ENCODE measurements around the gene PRKCZ.

Gene PRKCZ

GRCh38 chr1:2100780-2101108 is 50.5 kb downstream of the PRKCZ start:
- H3K27me3 ChIP-seq (ENCODE audit: control insufficient read depth, insufficient read depth, low read length), result no peaks in the 10 kb centered on the region
- TF ChIP-seq CTCF (IDR thresholded peaks at IDR 0.05), result no peak
- no peak overlapping the region for H3K4me2 ChIP-seq (ENCODE audit: low read length)
- H3K9ac ChIP-seq, result no peak overlapping the region
- H3K27ac ChIP-seq, result no peak overlapping the region
- no peak overlapping the region for H2AFZ ChIP-seq
- H3K4me3 ChIP-seq (ENCODE audit: low read depth, low read length), result no peak overlapping the region
- H3K36me3 ChIP-seq (ENCODE audit: control insufficient read depth, insufficient read depth, low read length), result no peaks in the 10 kb centered on the region
- H3K79me2 ChIP-seq, result no peaks in the 10 kb centered on the region
- H3K4me1 ChIP-seq, result no peaks in the 10 kb centered on the region
- no peaks in the 10 kb centered on the region for H3K9me3 ChIP-seq (ENCODE audit: control insufficient read depth, low read length)

DNA sequence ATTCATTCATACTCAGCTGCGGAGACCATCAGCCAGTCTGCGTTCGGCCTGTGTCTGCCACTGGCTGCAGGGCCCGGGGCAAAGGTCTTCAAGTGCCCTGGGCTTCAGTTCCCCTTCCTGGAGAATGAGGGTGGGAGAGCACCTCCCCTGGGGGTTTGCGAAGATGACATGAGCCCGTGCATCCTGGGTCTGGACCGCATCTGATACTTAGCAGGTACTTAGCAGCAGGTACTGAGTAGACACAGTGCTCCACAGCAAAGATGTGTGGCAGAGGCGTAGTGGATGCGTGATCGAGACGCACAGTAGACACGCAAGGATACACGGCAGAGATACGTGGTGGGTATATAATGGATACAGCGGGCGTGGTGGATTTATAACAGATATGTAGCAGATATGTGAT is 51.3 kb downstream of the PRKCZ start:
- Histone ChIP-seq H3K79me2 (no peaks in the 10 kb centered on the region), H3K4me1 (no peaks in the 10 kb centered on the region), H3K36me3 (ENCODE audit: control insufficient read depth, insufficient read depth, low read length) (no peaks in the 10 kb centered on the region), H3K27me3 (ENCODE audit: control insufficient read depth, insufficient read depth, low read length) (no peaks in the 10 kb centered on the region), H3K9ac (no peak overlapping the region), H3K4me2 (ENCODE audit: low read length) (no peak overlapping the region), H3K4me3 (ENCODE audit: low read depth, low read length) (no peak overlapping the region), H3K27ac (no peak overlapping the region), H2AFZ (no peak overlapping the region), H3K9me3 (ENCODE audit: control insufficient read depth, low read length) (no peaks in the 10 kb centered on the region)
- no peak for TF ChIP-seq CTCF (IDR thresholded peaks at IDR 0.05)

DNA sequence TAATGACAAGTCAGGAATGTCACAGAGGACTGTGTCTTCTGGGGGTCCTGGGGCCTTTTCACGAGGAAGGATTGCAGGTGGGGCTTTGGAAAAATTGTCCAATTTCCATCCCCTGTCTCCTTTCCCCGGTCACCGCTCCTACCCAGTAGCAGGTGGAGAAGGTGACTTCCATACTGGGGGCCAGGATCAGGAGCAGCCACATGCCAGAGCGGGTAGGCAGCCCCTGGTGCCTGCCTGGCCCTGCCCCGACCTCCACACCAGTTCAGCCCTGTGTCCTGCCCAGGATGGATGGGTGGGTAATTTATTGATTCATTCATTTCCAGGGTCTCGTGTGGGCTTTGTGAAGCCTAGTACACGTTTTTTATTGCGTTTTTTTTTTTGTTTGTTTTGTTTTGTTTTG is 51.7 kb downstream of the PRKCZ start:
- Histone ChIP-seq H3K27me3 (ENCODE audit: control insufficient read depth, insufficient read depth, low read length) (no peaks in the 10 kb centered on the region), H3K4me2 (ENCODE audit: low read length) (no peak overlapping the region)

GRCh38 chr1:2102753-2103152 is 52.5 kb downstream of the PRKCZ start:
- Histone ChIP-seq H3K27ac (no peak overlapping the region), H2AFZ (no peak overlapping the region), H3K9ac (no peak overlapping the region), H3K36me3 (ENCODE audit: control insufficient read depth, insufficient read depth, low read length) (no peaks in the 10 kb centered on the region), H3K9me3 (ENCODE audit: control insufficient read depth, low read length) (no peaks in the 10 kb centered on the region), H3K79me2 (no peaks in the 10 kb centered on the region), H3K27me3 (ENCODE audit: control insufficient read depth, insufficient read depth, low read length) (no peaks in the 10 kb centered on the region), H3K4me2 (ENCODE audit: low read length) (no peak overlapping the region), H3K4me1 (no peaks in the 10 kb centered on the region), H3K4me3 (ENCODE audit: low read depth, low read length) (no peak overlapping the region)
- no peak for TF ChIP-seq CTCF (IDR thresholded peaks at IDR 0.05)

More for the DNA sequence above, 51.7 kb downstream of the PRKCZ start:
- H3K4me1 ChIP-seq, result no peaks in the 10 kb centered on the region
- no peak overlapping the region for H3K9ac ChIP-seq
- no peaks in the 10 kb centered on the region for H3K9me3 ChIP-seq (ENCODE audit: control insufficient read depth, low read length)
- H3K79me2 ChIP-seq, result no peaks in the 10 kb centered on the region
- no peak for TF ChIP-seq CTCF (IDR thresholded peaks at IDR 0.05)
- no peak overlapping the region for H3K4me3 ChIP-seq (ENCODE audit: low read depth, low read length)
- H3K27ac ChIP-seq, result no peak overlapping the region
- no peaks in the 10 kb centered on the region for H3K36me3 ChIP-seq (ENCODE audit: control insufficient read depth, insufficient read depth, low read length)
- H2AFZ ChIP-seq, result no peak overlapping the region

- H3K27ac ChIP-seq, result no peak overlapping the region
- no peaks in the 10 kb centered on the region for H3K79me2 ChIP-seq
- H3K4me1 ChIP-seq, result no peaks in the 10 kb centered on the region
- no peaks in the 10 kb centered on the region for H3K27me3 ChIP-seq (ENCODE audit: control insufficient read depth, insufficient read depth, low read length)
- no peak overlapping the region for H3K9ac ChIP-seq
- no peaks in the 10 kb centered on the region for H3K36me3 ChIP-seq (ENCODE audit: control insufficient read depth, insufficient read depth, low read length)
- no peak for TF ChIP-seq CTCF (IDR thresholded peaks at IDR 0.05)
- H2AFZ ChIP-seq, result no peak overlapping the region
- no peak overlapping the region for H3K4me2 ChIP-seq (ENCODE audit: low read length)
- H3K4me3 ChIP-seq (ENCODE audit: low read depth, low read length), result no peak overlapping the region
- H3K9me3 ChIP-seq (ENCODE audit: control insufficient read depth, low read length), result no peaks in the 10 kb centered on the region
Observed at GRCh38 chr1:2103266-2103900, 53.2 kb downstream of the PRKCZ start.

Data from parathyroid adenoma (tissue), 2 donors.